ENCODE measurements around the gene RBCK1. TPM values are rescaled to one million over a fixed set of nuclear protein-coding genes. Genes with fewer than 3 reads are reported as not detected.

RBCK1 gene
- total and polyA plus RNA-seq, 9 of the 15 experiments (the other 6 are each of a cell fraction or from before 2014, with no cell fraction given), result 5.9 to 59.3 (median 26.5) TPM

- TF ChIP-seq GTF3C2 (IDR thresholded peaks at IDR 0.05; ENCODE audit: borderline replicate concordance, extremely low read depth, insufficient read length) (no peak), COPS2 (conservative IDR thresholded peaks at IDR 0.05) (no peak), U2AF2 (optimal IDR thresholded peaks at IDR 0.05; ENCODE audit: low read depth, low read length) (no peak), ZNF57 (CRISPR knock-in tag; IDR thresholded peaks at IDR 0.05) (no peak), DIDO1 (tag; IDR thresholded peaks at IDR 0.05; ENCODE audit: low read depth) (no peak), HCFC1 (IDR thresholded peaks at IDR 0.05; ENCODE audit: low read depth, low read length) (no peak), TOE1 (IDR thresholded peaks at IDR 0.05; ENCODE audit: borderline replicate concordance) (no peak), TOE1 (CRISPR knock-in tag; IDR thresholded peaks at IDR 0.05; ENCODE audit: borderline replicate concordance, low read depth) (no peak), MIER1 (IDR thresholded peaks at IDR 0.05; ENCODE audit: low read depth) (no peak), FOXA1 (IDR thresholded peaks at IDR 0.05; ENCODE audit: borderline replicate concordance) (no peak), RBM22 (IDR thresholded peaks at IDR 0.05; ENCODE audit: low read depth, low read length, poor library complexity, severe bottlenecking) (no peak), SAP30 (IDR thresholded peaks at IDR 0.05; ENCODE audit: borderline replicate concordance, insufficient read depth, low read depth, low read length, poor library complexity, severe bottlenecking) (no peak), HNRNPK (IDR thresholded peaks at IDR 0.05; ENCODE audit: low read depth, low read length, poor library complexity, severe bottlenecking) (no peak)
- TF ChIP-seq, protein P1, sequence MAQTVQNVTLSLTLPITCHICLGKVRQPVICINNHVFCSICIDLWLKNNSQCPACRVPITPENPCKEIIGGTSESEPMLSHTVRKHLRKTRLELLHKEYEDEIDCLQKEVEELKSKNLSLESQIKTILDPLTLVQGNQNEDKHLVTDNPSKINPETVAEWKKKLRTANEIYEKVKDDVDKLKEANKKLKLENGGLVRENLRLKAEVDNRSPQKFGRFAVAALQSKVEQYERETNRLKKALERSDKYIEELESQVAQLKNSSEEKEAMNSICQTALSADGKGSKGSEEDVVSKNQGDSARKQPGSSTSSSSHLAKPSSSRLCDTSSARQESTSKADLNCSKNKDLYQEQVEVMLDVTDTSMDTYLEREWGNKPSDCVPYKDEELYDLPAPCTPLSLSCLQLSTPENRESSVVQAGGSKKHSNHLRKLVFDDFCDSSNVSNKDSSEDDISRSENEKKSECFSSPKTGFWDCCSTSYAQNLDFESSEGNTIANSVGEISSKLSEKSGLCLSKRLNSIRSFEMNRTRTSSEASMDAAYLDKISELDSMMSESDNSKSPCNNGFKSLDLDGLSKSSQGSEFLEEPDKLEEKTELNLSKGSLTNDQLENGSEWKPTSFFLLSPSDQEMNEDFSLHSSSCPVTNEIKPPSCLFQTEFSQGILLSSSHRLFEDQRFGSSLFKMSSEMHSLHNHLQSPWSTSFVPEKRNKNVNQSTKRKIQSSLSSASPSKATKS (CRISPR knock-in tag; IDR thresholded peaks at IDR 0.05), result no peak
- TF ChIP-seq, protein P2, sequence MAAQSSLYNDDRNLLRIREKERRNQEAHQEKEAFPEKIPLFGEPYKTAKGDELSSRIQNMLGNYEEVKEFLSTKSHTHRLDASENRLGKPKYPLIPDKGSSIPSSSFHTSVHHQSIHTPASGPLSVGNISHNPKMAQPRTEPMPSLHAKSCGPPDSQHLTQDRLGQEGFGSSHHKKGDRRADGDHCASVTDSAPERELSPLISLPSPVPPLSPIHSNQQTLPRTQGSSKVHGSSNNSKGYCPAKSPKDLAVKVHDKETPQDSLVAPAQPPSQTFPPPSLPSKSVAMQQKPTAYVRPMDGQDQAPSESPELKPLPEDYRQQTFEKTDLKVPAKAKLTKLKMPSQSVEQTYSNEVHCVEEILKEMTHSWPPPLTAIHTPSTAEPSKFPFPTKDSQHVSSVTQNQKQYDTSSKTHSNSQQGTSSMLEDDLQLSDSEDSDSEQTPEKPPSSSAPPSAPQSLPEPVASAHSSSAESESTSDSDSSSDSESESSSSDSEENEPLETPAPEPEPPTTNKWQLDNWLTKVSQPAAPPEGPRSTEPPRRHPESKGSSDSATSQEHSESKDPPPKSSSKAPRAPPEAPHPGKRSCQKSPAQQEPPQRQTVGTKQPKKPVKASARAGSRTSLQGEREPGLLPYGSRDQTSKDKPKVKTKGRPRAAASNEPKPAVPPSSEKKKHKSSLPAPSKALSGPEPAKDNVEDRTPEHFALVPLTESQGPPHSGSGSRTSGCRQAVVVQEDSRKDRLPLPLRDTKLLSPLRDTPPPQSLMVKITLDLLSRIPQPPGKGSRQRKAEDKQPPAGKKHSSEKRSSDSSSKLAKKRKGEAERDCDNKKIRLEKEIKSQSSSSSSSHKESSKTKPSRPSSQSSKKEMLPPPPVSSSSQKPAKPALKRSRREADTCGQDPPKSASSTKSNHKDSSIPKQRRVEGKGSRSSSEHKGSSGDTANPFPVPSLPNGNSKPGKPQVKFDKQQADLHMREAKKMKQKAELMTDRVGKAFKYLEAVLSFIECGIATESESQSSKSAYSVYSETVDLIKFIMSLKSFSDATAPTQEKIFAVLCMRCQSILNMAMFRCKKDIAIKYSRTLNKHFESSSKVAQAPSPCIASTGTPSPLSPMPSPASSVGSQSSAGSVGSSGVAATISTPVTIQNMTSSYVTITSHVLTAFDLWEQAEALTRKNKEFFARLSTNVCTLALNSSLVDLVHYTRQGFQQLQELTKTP (IDR thresholded peaks at IDR 0.05; ENCODE audit: low read depth in 1 of 2, partially characterized antibody in 2 of 2), result no peak
Measured at GRCh38 chr20:378961-379336, 29.1 kb upstream of the RBCK1 start (continued).
